Measurements from ENCODE around the gene DHX57. TPM values are rescaled to one million over a fixed set of nuclear protein-coding genes. Genes with fewer than 3 reads are reported as not detected.

Gene DHX57
- total and polyA plus RNA-seq, 5 experiments from 2014 or later, result 4.9 to 20.8 (median 5.5) TPM

Other genes with a start within 250 kb of the DHX57 start
- gene GALM, start 209.8 kb downstream of the DHX57 start, total RNA-seq, result 1 to 10 TPM; 7.5 to 9.5 TPM
- 10 to 100 TPM; 10.6 to 15.6 (median 13.9) TPM for gene GALM, start 209.8 kb downstream of the DHX57 start, polyA plus RNA-seq
- 100 to 1,000 TPM; 288 to 291 TPM for gene SRSF7, start 124.6 kb downstream of the DHX57 start, total RNA-seq
- gene SRSF7, start 124.6 kb downstream of the DHX57 start, polyA plus RNA-seq, result 100 to 1,000 TPM; 164 to 172 (median 169) TPM
- gene GEMIN6, start 97.7 kb downstream of the DHX57 start, total RNA-seq, result 10 to 100 TPM; 12.0 to 13.7 TPM
- 10 to 100 TPM in 1 of 3 donors, 1 to 10 TPM in 2; 6.8 to 11.6 (median 8.3) TPM for gene GEMIN6, start 97.7 kb downstream of the DHX57 start, polyA plus RNA-seq
- gene MORN2, start within 50 bp of the DHX57 start, total RNA-seq, result 1 to 10 TPM; 1.4 to 3.0 TPM
- 10 to 100 TPM in 1 of 3 donors, 1 to 10 TPM in 2; 9.1 to 10.7 (median 9.7) TPM for gene MORN2, start within 50 bp of the DHX57 start, polyA plus RNA-seq
- 1 to 10 TPM in 1 of 2 experiments, not detected in 1; 1.0 TPM for gene ARHGEF33, start 13.9 kb upstream of the DHX57 start, total RNA-seq
- gene ARHGEF33, start 13.9 kb upstream of the DHX57 start, polyA plus RNA-seq, result not detected
- 10 to 100 TPM; 42.9 to 51.6 TPM for gene SOS1, start 245.1 kb upstream of the DHX57 start, total RNA-seq
- 10 to 100 TPM; 10.6 to 13.7 (median 11.7) TPM for gene SOS1, start 245.1 kb upstream of the DHX57 start, polyA plus RNA-seq

All from naive thymus-derived CD8-positive, alpha-beta T cell (primary cell).